PFSK-1 (cell line): ENCODE data around the gene IVNS1ABP.

Experiments
- POLR2AphosphoS5 ChIP-seq: IDR thresholded peaks from 2 replicates; pipeline ENCODE4 v1.6.1; 2012; ENCODE audit warnings: low read depth, mild to moderate bottlenecking, control low read depth, low read length, moderate library complexity
- REST ChIP-seq, 2 experiments: IDR thresholded peaks; 2 replicates each; pipeline versions ENCODE4 v1.6.1 to v1.8.0; 2011 to 2012; ENCODE audit warnings: low read depth in 2 of 2, low read length in 2 of 2, control low read depth in 1 of 2, inconsistent platforms in 1 of 2, mild to moderate bottlenecking in 1 of 2, moderate library complexity in 1 of 2; ENCODE audit not compliant: insufficient read depth in 1 of 2
- SIN3A ChIP-seq: IDR thresholded peaks from 2 replicates; pipeline ENCODE4 v1.6.1; 2012; ENCODE audit warnings: mild to moderate bottlenecking, low read length, moderate library complexity, borderline replicate concordance; ENCODE audit not compliant: insufficient read depth
- TAF1 ChIP-seq: IDR thresholded peaks from 2 replicates; pipeline ENCODE4 v1.6.1; 2012; ENCODE audit warnings: low read length, control low read depth, borderline replicate concordance; ENCODE audit not compliant: insufficient read depth

- TF ChIP-seq SIN3A (0 out of 2 replicates have a peak, but pooled peaks have one; percentile 6), TAF1 (peak; percentile 91), REST (IDR thresholded peaks at IDR 0.05; ENCODE audit: insufficient read depth in 1 of 2, low read depth in 2 of 2, low read length in 2 of 2) (no peak), POLR2AphosphoS5 (peak; percentile 94)
Measured at GRCh38 chr1:185317034-185317885, at the start of gene IVNS1ABP.
